ENCODE data around the gene ALDOC.
"Not testable (repeated sequence)": the region's sequence is repeated elsewhere in the genome, so short reads cannot be mapped to it uniquely, and the experiment has no call there.

The ALDOC gene

DNA sequence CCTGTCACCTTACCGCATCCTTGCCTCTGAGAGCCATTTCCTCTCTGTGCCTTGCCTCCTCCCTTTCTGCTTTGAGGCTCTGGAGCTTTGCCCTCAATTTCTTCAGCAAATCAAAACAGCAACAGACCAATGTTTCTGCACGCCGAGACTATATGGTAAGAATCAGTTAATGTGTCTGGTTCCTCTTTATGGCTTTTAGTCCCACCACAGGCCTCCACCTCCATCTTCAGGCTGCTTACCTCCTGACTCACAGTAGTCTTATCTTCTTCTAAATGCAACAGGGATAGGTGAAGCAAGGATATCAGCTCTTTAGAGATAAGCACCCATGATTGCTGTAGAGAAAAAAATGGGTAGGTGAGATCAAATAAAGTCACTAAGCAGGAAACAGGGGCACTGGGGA is 9.2 kb upstream of the ALDOC start:
- Histone ChIP-seq H3K4me3 (no peak overlapping the region), H3K27ac (no peak overlapping the region)

DNA sequence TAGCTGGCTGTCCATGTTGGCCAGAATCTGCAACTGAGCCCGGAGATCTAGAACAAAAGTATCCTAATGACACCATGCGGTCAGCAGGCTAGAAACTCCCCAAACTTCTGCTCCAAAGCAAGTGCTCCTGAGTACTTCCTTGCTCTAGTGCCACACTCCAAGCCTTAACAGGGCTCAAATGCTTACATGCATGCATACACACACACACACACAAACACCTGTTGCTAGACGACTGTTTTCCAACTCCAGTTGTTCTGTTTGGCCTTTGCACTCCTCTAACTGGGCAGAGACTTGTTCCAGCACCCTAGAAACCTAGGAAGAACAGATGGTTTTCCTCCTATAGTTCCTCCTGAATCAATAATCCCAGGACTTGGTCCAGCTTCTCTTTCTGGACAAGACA is 7.7 kb upstream of the ALDOC start:
- H3K4me3 ChIP-seq = no peak overlapping the region
- no peak overlapping the region for H3K27ac ChIP-seq

DNA sequence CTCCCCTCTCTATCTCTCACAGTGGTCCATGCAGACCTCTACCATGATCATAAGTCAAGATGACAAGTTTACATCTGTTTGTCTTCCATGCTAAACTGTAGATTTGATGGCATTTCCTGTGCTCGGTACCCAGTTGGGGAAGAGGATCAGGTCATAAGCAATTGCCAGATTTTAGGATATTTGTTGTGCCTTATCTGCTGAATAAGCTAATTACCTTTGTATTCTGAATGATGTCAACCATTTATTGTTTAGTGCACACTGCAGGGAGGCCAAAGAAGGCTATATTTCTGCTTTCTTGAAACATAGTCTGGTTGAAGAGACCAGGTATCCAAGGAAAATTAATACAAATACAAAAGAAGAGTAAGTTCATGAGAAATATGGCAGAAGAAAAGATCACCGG is 5.8 kb upstream of the ALDOC start:
- Histone ChIP-seq H3K27ac (no peak overlapping the region), H3K4me3 (no peak overlapping the region)

DNA sequence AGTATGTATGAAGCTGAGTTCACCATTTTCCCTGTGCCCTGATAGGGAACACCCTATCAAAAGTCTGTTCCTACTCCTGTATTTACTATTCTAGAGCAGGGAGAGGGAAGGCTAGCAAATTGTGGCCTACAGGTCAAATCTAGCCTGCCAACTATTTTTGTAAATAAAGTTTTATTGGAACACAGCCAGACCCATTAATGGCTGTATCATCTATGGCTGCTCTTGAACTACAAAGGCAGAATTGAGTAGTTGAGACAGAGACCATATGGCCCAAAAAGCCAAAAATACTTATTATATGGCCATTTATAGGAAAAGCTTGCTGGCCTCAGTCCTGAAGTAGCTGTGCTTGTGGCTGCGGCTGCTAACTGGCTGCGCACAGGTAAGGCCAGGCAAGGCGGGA is 4.3 kb upstream of the ALDOC start:
- Histone ChIP-seq H3K27ac (no peak overlapping the region), H3K4me3 (no peak overlapping the region)

DNA sequence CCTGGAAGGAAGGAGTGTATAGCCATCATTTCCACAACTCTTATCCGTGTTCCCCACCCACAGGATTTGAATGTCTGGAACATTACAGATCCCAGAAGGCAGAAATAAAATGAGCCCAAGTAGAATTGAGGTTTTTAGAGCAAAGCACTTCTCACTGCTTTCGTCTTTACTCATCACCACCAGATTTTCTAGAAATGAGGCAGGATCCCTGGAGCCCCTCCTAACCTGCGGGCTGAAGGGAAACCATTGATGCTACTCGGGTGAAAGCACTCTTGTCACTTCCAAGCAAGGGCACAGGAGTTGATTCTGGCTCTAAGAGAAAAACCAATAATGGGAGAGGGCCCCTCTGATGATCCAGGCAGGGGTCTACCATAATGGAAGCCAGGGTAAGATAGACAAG is 2.8 kb upstream of the ALDOC start:
- H3K27ac ChIP-seq = no peak overlapping the region

DNA sequence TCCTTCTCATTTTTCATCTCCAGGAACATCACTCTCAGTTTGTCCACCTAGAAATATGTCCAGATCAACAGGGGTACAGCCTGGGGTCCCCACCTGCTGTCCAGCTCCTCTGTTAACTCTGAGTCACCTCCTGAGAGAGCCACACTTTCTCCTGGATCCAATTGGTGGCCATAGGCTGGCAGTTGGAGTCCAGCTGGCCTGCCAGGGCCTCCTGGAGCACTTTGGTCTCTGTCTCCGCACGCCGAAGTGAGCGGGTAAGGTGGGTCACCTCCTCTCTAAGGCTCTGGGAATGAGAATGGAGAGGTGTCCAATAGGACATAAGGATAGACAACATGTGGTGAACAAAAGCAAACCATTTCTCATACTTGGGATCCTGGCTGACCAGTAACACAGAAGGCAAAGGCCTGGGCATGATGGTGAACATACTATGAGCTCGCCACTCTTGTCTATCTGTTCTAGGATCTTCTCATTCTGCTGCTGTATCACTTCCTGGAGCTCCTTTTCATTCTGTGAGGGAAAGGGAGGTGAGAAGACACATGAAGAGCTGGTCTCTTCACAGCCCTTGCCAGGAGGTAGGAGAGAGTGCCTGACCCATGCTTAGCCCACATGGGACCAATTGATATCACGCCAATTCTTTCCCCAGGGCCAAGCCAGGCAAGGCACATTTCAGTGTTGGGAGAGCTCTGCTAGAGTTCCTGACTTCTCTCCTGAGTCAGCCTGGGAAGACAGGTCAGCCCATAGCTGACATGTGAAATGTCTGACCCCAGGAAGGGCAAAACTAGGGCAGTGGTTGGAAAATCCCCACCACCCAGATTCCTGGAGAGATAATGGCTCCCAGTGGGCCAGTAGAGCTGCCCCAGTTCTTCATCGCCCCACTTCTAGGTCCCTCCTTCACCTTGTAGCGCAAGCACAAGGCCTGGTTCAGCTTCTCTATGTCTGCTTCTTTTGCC is 1.8 kb upstream of the ALDOC start:
- H3K27ac ChIP-seq = no peak overlapping the region

More for the DNA sequence above, 2.8 kb upstream of the ALDOC start:
- no peak overlapping the region for H3K4me3 ChIP-seq

DNA sequence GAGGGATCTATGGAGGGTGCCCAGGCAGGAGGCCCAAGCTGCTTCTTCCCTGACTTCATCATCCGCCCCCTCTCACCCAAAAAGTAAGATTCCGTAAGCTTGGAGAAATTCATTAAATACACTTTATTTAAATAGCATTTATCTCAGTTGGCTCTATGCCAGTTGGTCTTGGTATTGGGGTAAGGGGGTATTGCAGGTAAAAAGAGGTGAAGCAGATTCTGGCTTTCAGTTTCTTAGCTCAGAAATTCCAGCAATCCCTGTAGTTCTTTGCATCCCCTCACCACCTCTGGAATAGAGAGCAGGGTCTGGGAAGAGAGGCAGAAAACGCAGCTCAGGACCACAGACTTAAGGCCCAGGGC is 750 bp upstream of the ALDOC start:
- Histone ChIP-seq H3K27ac (peak overlapping the region in 3 of 21 experiments; percentile 6 to 52 (median 43)), H3K4me3 (no peak overlapping the region)

More for the DNA sequence above, 1.8 kb upstream of the ALDOC start:
- no peak overlapping the region for H3K4me3 ChIP-seq

DNA sequence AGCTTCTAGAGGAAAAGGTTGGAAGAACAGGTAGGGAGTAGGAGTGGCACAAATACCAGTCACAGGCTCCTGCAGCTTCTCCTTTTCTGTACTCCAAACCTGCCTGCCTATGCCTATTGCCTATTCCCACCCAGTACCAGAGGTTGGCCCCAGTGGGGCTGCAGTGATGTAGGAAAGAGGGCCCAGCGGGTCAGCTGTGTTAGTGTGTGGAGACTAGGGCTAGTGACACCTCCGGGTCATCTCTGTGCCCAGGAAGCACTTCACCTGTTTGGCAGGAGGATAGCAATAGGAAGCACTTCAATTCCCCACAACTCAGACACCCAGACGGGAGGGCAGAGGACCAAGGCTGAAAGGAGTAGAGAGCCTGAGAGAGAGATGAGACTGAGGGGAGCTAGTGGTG is 679 bp downstream of the ALDOC start:
- not testable (repeated sequence) for H3K27ac ChIP-seq, H3K4me3 ChIP-seq

DNA sequence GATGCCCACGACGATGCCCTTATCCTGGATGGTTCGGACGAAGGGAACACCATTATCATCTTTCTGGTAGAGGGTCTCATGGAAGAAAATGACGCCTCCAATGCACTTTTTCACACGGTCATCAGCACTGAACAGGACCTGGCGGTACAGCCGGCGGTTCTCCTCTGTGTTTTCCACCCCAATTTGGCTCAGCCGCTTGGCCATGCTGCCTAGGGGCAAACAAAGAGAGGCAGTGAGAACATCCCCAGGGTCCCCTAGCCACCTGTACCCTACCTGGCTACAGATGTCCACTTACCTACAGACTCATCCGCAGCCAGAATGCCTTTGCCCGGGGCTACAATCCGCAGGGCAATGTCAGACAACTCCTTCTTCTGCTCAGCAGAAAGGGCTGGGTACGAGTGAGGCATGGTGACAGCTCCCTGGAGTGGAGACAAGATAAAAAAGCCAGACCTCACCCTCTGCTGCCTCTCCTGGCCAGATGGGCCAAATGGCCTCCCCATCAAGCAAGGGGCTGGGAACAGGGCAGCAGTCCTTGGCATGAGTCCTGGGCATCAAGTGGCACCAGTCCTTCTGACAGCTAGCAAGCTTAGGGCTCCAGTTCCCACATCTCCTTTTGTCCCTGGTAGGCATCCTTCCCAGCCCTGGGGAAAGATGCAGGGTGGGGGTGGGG is 1.4 kb downstream of the ALDOC start:
- Histone ChIP-seq H3K4me3 (no peak overlapping the region), H3K27ac (no peak overlapping the region)

DNA sequence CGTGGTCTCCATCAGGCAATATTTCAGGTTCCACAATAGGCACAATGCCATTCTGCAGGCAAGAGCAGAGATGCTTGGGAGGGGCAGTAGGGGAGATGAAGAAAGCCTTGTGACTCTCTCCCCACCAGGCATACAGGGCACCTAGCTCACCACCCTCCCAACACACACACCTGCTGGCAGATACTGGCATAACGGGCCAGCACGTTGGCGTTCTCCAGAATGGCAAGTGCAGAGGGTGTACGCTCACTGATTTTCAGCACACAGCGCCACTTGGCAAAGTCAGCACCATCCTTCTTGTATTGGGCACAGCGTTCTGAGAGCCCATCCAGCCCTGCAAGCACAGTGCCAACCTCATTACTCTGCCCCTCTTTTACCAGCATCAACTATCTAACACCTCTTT is 2.2 kb downstream of the ALDOC start:
- H3K27ac ChIP-seq = no peak overlapping the region
- H3K4me3 ChIP-seq = no peak overlapping the region

DNA sequence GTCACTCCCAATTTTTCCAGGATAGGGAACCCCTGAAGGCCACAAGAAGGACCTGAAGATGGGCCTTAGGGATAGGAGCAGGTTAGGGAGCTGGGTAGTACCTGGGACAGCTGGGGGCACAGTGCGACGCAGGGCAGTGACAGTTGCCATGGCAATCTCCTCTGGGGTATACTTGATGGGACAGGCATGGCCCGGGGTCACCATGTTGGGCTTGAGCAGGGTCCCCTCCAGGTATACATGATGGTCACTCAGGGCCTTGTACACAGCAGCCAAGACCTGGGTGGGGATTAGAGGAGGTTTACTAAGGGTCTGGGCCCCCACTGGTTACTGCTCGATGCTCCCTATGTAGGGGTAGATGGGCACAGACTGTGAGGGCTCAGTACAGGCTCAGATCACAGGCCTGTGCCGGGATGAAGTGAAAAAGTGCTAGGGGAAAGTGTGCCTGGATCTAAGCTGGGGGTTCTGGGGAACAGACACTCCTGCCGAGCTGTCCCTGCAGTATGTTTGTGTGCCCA is 2.7 kb downstream of the ALDOC start:
- Histone ChIP-seq H3K27ac (no peak overlapping the region), H3K4me3 (no peak overlapping the region)

DNA sequence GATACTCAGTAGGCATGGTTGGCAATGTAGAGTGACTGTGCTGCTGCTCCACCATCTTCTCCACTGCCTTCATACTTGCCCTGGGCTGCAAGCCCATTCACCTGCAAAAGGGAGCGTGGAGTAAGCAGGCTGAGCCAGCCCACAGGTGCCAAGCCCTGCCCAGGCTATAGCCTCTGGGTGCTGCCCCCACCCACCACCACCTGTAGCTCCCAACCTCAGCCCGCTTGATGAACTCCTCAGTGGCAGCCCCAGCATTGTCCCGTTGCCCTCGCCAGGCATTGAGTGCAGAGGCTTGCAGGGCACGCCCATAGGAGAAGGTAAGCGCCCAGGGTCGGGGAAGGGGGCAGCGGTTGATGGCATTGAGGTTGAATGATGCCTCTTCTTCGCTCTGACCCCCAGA is 3.2 kb downstream of the ALDOC start:
- Histone ChIP-seq H3K27ac (no peak overlapping the region), H3K4me3 (no peak overlapping the region)

DNA sequence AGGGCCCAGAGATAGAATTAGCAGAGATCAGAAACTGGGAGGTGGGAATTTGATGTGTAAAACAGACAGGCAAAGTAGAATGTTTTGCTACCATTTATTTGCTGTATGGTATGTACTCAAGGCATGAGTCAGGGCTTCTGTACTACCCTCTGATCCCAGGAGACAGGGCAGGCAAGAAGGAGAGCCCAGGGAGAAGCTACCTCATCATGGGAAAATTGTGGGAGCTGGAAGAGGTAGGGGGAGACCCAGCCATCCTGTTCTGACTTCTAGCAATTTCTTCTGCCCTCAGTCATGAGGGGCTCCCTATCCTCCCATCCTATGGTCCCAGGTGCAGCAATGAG is 3.7 kb downstream of the ALDOC start:
- H3K27ac ChIP-seq = no peak overlapping the region
- no peak overlapping the region for H3K4me3 ChIP-seq

DNA sequence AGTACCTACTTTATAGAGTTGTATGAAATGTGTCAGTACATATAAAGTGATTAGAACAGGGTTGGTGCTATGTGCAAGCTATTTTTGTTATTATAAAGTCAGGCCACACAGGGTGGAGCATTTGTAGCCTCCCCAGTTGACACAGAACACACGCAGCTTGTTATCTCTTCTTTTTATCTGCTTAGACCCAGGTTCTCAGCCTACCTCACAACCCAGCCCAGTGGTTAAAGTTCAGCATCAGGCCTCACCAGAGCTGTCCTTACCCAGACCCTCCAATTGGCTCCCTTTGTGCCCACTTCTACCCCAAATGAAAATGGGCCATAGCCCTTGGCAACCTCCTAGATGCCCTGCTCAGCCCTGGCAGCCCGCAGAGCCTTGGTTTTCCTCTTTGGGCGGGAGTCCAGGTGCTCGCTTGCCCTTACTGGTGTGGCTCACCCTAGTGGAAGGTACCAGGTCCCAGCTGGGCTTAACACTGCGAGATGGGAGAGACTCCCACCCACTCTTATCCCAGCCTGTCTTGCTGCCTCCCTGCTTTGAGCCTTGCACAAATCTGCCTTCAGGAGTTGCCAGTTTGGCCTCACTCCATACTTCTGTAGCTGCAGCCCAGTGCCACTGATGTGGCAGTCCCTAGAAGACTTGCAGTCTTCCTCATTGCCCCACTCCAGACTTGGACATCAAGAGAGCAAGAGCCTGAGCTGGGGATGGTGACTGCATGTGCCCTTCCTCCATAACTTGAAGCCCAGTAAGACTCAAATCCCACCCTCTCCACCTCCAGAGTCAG is 4.2 kb downstream of the ALDOC start:
- Histone ChIP-seq H3K4me3 (peak overlapping the region in 4 of 7 experiments; percentile 73 to 97 (median 86)), H3K27ac (peak overlapping the region in 8 of 21 experiments; percentile 74 to 94 (median 82))

DNA sequence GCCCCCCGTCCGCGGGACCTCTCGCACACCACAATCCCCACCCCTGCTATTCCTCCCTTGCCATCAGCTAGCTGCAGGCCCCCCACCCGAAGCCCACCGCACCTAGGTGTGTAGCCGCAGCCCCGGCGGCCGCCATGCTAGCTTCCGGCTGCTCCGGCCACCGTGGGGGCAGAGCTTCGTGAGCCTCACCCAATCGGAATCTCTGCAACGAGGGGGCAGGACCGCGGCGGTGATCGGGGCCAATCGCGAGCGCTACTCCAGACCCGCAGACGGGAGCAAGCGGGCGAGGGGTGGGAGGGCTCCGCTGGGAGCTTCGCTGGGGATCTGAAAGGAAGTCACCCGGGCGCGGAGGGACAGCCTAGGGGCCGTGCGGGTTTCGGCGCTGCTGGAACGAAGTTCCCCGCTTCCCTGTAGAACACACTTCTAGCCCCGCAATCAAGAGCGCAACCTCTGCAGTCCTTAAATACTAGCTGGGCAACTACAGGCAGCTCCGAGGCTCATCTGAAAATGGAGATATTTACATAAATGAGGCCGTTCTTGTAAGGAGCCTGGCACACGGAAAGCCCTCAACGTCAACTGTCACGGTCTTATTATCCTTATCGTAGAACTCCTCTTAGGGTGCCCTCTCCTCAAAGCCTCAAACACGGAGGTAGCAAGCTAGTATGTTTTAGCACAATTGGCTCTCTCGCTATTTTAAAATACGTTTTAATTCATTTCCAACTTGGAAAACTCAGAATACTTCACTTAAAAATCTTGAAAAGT is 5.2 kb downstream of the ALDOC start, which contains the start of gene PIGS:
PIGS (minus strand) TSS at position 164 of the 762 bp plus-strand sequence; CDS start at position 136, 28 bp downstream.
- Histone ChIP-seq H3K27ac (peak within 1 kb of the TSS; percentile 23 to 94 (median 81)), H3K4me3 (peak within 1 kb of the TSS; percentile 65 to 99 (median 82))

DNA sequence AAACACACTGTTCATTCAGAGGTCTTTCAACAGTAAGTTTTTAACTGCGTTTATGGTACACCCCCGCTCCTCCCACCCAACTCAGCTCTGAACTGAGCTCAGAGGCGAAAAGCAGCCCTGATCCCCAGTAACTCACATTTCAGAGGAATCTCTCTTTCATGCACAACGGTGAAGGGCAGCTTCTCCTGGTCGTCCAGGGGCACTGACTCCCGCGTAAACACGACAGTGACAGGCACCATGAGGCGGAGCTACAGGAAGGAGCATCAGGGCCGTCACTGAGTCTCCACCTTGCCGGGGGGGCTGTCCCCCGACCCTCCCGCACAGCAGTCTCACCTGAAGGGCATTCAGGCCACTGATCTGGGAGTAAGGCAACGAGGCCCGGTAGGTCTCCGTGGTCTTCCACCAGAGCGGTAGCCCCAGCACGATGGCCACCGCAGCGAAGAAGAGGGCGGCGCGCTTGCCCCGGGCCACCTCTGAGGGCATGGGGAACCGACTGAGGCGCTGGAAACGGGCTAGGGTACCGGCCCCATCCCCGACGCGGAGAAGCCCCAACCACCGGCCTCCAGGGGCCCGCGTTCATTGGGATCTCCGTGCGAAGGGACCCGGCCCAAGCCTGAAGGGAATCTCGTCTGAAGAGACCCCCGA is 5.9 kb downstream of the ALDOC start:
- peak overlapping the region; percentile 65 to 99 (median 82) for H3K4me3 ChIP-seq
- peak overlapping the region; percentile 23 to 94 (median 81) for H3K27ac ChIP-seq

DNA sequence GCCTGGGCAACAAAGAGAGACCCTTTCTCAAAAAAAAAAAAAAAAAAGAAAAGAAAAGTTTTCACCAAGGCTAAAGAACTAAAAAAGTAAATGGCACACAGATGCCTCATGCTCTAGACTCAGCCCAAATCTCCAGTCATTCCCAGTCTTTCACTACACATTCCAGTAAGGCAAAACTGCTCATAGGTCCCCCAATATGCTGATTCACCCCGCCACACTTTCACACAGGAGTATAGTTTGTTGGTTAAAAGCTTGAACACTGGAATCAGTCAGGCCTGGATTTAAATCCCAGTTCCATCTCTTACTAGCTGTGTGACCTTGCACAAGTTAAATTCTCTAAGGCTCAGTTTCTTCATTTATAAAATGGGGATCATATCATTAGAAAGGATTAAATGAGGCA is 7.2 kb downstream of the ALDOC start:
- H3K27ac ChIP-seq = no peak overlapping the region
- no peak overlapping the region for H3K4me3 ChIP-seq

DNA sequence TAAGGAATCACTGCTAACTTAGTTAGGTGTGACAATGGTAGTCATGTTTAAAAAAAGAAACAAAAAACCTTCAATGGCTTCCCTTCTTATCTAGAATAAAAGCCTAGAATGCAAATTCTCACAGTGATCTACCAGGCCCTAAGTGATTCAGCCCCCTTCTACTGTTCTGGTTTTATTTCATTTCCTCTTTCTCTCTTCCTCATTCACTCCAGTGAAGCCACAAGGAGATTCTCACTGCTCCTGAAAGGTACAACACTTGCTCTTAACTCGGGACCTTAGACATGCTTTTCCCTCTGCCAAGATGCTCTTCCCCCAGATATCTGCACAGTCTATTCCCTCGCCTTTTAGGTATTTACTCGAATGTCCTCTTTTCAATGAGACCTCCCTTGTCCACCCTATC is 9.1 kb downstream of the ALDOC start:
- H3K27ac ChIP-seq = no peak overlapping the region
- no peak overlapping the region for H3K4me3 ChIP-seq

DNA sequence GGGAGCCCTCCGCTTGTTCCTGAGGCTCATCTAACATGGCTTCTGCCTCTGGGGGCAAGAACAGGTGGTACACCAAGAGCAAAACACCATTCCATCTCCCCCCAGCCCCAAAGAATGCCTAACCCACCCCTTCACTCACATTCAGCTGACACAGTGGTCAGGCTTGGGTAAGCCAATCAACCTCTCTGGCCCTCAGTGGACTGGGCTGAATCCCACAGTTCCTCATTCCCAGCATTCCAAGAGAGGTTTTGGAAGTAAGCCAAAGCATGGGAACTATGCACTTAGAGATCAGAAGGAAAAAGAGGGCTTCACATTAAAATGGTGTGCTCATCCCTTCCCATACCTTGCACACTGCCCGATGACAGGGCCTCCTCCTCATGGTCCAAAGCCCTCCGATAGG is 13.2 kb downstream of the ALDOC start:
- H3K27ac ChIP-seq = no peak overlapping the region
- no peak overlapping the region for H3K4me3 ChIP-seq
